ENCODE results near the gene TSEN34.
"Not testable (repeated sequence)": the region's sequence is repeated elsewhere in the genome, so short reads cannot be mapped to it uniquely, and the experiment has no call there.

Gene TSEN34

DNA sequence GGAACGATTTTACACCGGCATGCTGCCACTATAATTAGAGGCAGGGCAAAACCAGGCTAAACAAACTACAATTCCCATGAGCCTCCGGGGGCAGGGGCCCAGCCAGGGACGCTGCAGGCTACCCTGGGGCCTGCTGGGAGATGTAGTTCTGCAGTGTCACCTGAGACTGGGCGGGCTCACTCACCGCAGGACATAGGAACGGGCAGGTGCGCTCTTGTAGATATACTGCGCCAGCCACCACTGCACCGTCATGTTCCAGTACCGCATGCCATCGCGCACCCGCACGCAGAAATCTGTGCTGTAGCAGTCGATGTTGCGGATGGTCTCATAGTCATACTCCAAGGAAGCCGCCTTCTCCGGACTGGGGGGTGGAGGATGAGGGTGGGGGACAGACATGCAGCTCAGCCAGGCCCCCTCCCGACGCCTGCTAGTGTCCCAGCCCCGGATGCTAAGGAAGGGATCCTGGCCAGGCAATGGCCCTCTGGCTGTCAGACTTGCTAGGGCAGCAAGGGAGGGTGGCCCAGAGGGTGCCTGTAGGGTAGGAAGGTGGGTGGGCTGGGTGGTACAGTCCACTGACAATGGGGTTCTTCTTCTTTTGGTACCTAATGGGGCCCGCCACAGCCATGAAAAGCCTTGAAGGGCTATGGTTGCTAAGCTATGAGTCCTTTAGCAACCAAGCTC, 12.4 kb upstream of the TSEN34 start:
- TF ChIP-seq, protein P1, sequence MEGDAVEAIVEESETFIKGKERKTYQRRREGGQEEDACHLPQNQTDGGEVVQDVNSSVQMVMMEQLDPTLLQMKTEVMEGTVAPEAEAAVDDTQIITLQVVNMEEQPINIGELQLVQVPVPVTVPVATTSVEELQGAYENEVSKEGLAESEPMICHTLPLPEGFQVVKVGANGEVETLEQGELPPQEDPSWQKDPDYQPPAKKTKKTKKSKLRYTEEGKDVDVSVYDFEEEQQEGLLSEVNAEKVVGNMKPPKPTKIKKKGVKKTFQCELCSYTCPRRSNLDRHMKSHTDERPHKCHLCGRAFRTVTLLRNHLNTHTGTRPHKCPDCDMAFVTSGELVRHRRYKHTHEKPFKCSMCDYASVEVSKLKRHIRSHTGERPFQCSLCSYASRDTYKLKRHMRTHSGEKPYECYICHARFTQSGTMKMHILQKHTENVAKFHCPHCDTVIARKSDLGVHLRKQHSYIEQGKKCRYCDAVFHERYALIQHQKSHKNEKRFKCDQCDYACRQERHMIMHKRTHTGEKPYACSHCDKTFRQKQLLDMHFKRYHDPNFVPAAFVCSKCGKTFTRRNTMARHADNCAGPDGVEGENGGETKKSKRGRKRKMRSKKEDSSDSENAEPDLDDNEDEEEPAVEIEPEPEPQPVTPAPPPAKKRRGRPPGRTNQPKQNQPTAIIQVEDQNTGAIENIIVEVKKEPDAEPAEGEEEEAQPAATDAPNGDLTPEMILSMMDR (conservative IDR thresholded peaks at IDR 0.05; ENCODE audit: low read depth), result no peak
- DNase-seq (ENCODE audit: low spot score), result no peak
- no peak overlapping the region for H3K27ac ChIP-seq
- CTCF ChIA-PET, result interaction anchor here (2.0 kb wide), 1 partner anchor 10 kb away, joined by 5 read pairs; the partner anchor contains the start of gene MBOAT7
- POLR2A ChIA-PET (ENCODE audit: low non-redundant PET), result no interaction called here

DNA sequence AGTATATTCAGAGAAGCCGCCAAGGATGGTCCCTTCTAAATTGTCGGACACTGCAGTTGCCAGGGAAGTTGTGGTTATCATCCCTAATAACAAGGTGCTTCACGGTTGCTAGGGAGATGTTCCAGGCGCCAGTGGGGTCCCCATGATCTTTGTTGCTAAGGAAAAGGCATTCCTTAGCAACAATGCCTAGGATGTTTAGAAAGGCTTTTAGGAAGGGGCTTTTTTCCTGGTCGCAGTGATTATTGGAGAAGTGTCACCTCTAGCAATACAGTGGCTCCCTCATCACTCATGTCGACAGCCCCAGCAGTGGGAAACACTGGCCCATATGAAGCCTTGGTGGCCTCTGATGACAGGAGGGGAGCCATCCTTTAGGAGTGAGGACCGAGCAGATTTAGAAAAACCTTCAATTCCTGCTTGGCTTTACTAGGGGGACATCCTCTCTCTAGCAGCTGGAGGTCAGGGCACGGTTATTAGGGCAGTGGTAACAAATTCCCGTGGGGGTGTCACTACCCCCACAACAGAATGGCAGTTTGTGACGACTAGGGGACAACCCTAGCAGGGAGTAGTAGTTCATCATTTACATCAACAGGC, 11.8 kb upstream of the TSEN34 start:
- no peak overlapping the region for H3K27ac ChIP-seq
- CTCF ChIA-PET, result interaction anchor here (0.7 to 2.0 kb wide), 2 partner anchors 10 to 263 kb away, joined by 3 to 5 read pairs; partner anchors contain the start of gene MBOAT7
- POLR2A ChIA-PET (ENCODE audit: low non-redundant PET), result no interaction called here
- TF ChIP-seq, protein P1 (conservative IDR thresholded peaks at IDR 0.05; ENCODE audit: low read depth), result no peak
- DNase-seq (ENCODE audit: low spot score), result no peak

DNA sequence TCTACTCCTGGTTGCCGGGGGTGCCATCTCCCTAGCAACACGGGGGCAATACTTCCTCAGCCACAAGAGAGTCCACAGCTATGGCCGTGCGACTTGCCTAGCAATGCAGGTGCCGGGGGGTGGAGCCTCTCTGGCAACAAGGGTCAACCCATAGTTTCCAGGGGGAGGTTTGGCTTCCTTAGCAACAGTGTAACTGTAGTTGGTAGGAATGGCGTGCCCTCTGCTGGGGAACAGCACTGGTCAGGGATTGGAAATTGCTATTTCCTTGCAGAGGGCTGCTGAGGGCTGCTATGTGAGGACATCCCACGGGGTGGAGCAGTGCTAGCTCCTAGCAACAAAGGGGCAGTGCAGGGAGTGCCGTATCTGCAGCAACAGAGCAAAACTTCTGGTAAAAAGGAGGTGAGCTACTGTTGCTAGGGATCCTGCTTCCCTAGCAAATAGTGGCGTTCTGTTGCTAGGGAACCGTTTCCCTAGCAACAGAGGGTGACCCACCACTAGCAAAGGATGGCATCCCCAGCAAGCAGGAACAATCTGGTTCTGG, 11.1 kb upstream of the TSEN34 start:
- no peak for DNase-seq (ENCODE audit: low spot score)
- H3K27ac ChIP-seq, result no peak overlapping the region
- POLR2A ChIA-PET (ENCODE audit: low non-redundant PET), result no interaction called here
- CTCF ChIA-PET, result interaction anchor here (0.7 to 2.0 kb wide), 2 partner anchors 9 to 264 kb away, joined by 3 to 5 read pairs; partner anchors contain the start of gene MBOAT7
- TF ChIP-seq, protein P1 (conservative IDR thresholded peaks at IDR 0.05; ENCODE audit: low read depth), result no peak

DNA sequence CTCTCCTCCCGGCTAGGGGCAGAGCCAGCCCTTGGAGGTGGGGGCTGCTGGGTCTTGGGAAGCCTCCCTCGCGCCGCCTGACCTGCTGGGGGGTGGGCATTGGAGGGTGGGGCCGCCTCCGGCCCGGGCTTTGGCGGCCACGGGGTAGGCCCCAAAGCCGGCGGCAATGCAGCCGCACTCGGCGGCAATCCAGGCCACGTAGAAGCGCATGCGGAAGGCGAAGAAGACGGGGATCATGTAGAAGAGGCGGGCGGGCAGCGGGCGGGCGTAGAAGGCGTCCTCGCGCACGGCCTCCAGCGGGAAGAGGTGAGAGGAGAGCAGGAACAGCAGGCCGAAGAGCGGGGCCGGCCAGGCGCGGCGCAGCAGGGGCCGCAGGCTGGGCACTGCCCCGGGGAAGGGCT, 10.4 kb upstream of the TSEN34 start:
- TF ChIP-seq, protein P1 (conservative IDR thresholded peaks at IDR 0.05; ENCODE audit: low read depth), result no peak
- CTCF ChIA-PET, result no interaction called here
- H3K27ac ChIP-seq, result no peak overlapping the region
- POLR2A ChIA-PET (ENCODE audit: low non-redundant PET), result no interaction called here
- DNase-seq (ENCODE audit: low spot score), result no peak

DNA sequence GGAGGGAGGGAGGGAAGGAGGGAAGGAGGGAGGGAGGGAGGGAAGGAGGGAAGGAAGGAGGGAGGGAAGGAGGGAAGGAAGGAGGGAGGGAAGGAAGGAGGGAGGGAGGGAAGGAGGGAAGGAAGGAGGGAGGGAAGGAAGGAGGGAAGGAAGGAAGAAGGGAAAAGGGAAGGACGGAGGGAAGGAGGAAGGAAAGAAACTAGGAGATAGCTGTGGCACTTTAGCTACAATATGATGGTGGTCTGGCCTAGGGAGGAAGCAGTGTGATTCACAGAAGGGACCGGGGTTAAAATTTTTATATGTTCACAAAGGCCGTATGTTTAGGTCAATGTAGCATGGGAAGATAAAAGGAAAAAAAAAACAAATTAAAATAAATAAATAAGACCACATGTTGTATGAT, 9.2 kb upstream of the TSEN34 start:
- H3K27ac ChIP-seq; DNase-seq (ENCODE audit: low spot score); POLR2A ChIA-PET (ENCODE audit: low non-redundant PET); CTCF ChIA-PET: not testable (repeated sequence)

DNA sequence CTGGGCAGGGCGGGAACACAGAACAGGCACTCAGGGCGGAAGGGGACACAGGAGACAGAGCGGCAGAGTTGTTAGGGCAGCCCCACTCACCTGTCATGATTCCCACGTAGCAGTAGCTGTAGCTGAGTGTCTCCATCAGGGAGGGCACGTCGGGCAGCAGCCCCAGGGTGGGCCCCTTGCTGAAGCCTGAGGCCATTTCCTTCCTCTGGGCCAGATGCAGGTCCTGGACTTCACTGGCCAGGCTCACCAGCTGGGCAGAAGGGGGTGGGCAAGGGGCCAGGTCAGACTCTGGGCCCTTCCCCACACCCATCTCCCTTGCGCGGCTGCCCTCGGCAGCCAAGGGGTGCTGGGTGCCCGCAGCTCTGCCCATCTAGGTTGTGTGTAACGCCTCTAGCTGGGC, 7.7 kb upstream of the TSEN34 start:
- TF ChIP-seq, protein P1 (conservative IDR thresholded peaks at IDR 0.05; ENCODE audit: low read depth), result no peak
- POLR2A ChIA-PET (ENCODE audit: low non-redundant PET), result no interaction called here
- no peak for DNase-seq (ENCODE audit: low spot score)
- H3K27ac ChIP-seq, result no peak overlapping the region
- CTCF ChIA-PET, result interaction anchor here (0.6 kb wide), 1 partner anchor 16 kb away, joined by 3 read pairs; no protein-coding TSS in a partner anchor

DNA sequence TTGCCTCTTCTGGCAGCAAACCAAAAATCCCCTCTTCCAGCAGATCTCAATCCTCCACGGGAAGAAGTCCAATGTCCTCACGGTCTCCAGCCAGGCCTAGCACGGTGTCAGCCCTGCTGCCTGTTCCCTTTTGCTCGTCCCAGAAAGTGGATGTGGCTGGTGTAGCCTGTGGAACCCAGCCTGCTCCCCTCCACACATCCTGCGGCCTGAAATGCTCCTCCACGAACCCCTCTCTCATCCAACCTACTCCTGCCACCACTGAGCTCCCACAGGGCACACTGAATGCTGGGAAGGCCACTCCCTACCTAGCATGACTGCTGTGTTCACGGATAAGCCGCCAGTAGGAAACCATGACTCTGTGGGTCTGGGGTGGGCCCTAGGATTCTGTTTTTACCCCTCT, 4.8 kb upstream of the TSEN34 start:
- no peak for DNase-seq (ENCODE audit: low spot score)
- CTCF ChIA-PET, result interaction anchor here (0.9 kb wide), 1 partner anchor 45 kb away, joined by 3 read pairs; no protein-coding TSS in a partner anchor
- POLR2A ChIA-PET (ENCODE audit: low non-redundant PET), result no interaction called here
- TF ChIP-seq, protein P1 (conservative IDR thresholded peaks at IDR 0.05; ENCODE audit: low read depth), result no peak
- H3K27ac ChIP-seq, result peak overlapping the region; percentile 95

Measured in RWPE1 (cell line).